Endothelial cell of umbilical vein (primary cell): ENCODE measurements around the gene HOXB6. TPM values are rescaled to one million over a fixed set of nuclear protein-coding genes. Genes with fewer than 3 reads are reported as not detected.

Experiments
- BruUV-seq: library from RNA; stranded (reverse); fragments of 400-500 nt; replicated peaks from 2 replicates; lab custom pipeline; 2021; lab: Mats Ljungman, UMichigan
- CTCF ChIA-PET: fragments of 300-600, 350-600 bp; sonication (Branson Sonifier 250); formaldehyde crosslinking; loops from one replicate; lab custom pipeline; 2021; ENCODE audit warnings: antibody characterized with exemption, inconsistent platforms; lab: Charles Lee
- POLR2A ChIA-PET: fragments of 300-600, 350-600 bp; sonication (Branson Sonifier 250); formaldehyde crosslinking; loops from one replicate; lab custom pipeline; 2021; ENCODE audit warnings: antibody characterized with exemption, inconsistent platforms; lab: Charles Lee
- DNase-seq: peaks from one replicate; pipeline ENCODE4 v3.0.0-alpha.2; 2011; ENCODE audit warnings: low read depth, low spot score
- FAIRE-seq: peaks from 2 replicates; lab custom pipeline; 2011; peaks lifted over from hg19 to GRCh38; lab: Jason Lieb, UNC
- H2AFZ ChIP-seq: 2 replicates; pipeline ENCODE4 v1.6.0; 2012; ENCODE audit warnings: low read depth, low read length, control low read depth, inconsistent platforms
- H3K27ac ChIP-seq: 2 replicates; pipeline ENCODE4 v1.5.1; 2011; ENCODE audit warnings: low read depth, mild to moderate bottlenecking, control low read depth, low read length, moderate library complexity; ENCODE audit not compliant: insufficient read depth
- H3K27me3 ChIP-seq, 2 experiments: 2 replicates each; pipeline versions ENCODE4 v1.6.0 to v1.6.1; 2011; ENCODE audit warnings: low read length in 2 of 2, mixed read lengths in 1 of 2; ENCODE audit not compliant: control insufficient read depth in 2 of 2, insufficient read depth in 2 of 2
- H3K36me3 ChIP-seq, 2 experiments: 2 replicates in 1 of 2; 3 replicates in 1 of 2; pipeline ENCODE4 v1.5.1; 2011; ENCODE audit warnings: low read length in 2 of 2, mild to moderate bottlenecking in 1 of 2, moderate library complexity in 1 of 2; ENCODE audit not compliant: control insufficient read depth in 2 of 2, insufficient read depth in 2 of 2; ENCODE audit errors: extremely low read depth in 1 of 2
- H3K4me1 ChIP-seq: 3 replicates; pipeline ENCODE4 v1.5.1; 2011; ENCODE audit warnings: mild to moderate bottlenecking, low read length; ENCODE audit not compliant: control insufficient read depth, insufficient read depth; ENCODE audit errors: extremely low read depth
- H3K4me2 ChIP-seq: 2 replicates; pipeline ENCODE4 v1.6.1; 2011; ENCODE audit warnings: low read length, control low read depth, mixed read lengths; ENCODE audit not compliant: insufficient read depth
- H3K4me3 ChIP-seq, 3 experiments: fragments of 200-600 bp in 1 of 3; sonication (generic), shearing (Covaris generic) in 1 of 3; replicated peaks in 1 of 3; 2 replicates each; pipeline ENCODE4 v1.5.1; 2011 to 2016; ENCODE audit warnings: control low read depth in 3 of 3, low read length in 3 of 3, mild to moderate bottlenecking in 2 of 3, inconsistent platforms in 1 of 3, low read depth in 1 of 3, moderate library complexity in 1 of 3; ENCODE audit not compliant: insufficient read depth in 1 of 3
- H3K79me2 ChIP-seq: 2 replicates; pipeline ENCODE4 v1.6.0; 2012; ENCODE audit warnings: low read length, inconsistent platforms; ENCODE audit not compliant: control insufficient read depth, insufficient read depth
- H3K9ac ChIP-seq: replicated peaks from 2 replicates; pipeline ENCODE3; 2011; ENCODE audit warnings: low read length, control low read depth; ENCODE audit not compliant: insufficient read depth; ENCODE audit errors: extremely low read depth
- H3K9me1 ChIP-seq: replicated peaks from 3 replicates; pipeline ENCODE4 v1.6.0; 2011; ENCODE audit warnings: mild to moderate bottlenecking, low read length; ENCODE audit not compliant: control insufficient read depth, insufficient read depth; ENCODE audit errors: extremely low read depth
- H3K9me3 ChIP-seq: replicated peaks from 2 replicates; pipeline ENCODE4 v1.5.1; 2012; ENCODE audit warnings: low read length, inconsistent platforms; ENCODE audit not compliant: control insufficient read depth, insufficient read depth
- H4K20me1 ChIP-seq: replicated peaks from 2 replicates; pipeline ENCODE3; 2011; ENCODE audit warnings: mild to moderate bottlenecking, low read length; ENCODE audit not compliant: control insufficient read depth, insufficient read depth; ENCODE audit errors: extremely low read depth
- CTCF ChIP-seq, 2 donors: IDR thresholded peaks; 1 replicate in 1 of 2; 2 replicates in 1 of 2; pipeline ENCODE4 v1.5.1; 2011; ENCODE audit warnings: low read length in 2 of 2, mild to moderate bottlenecking in 2 of 2, moderate library complexity in 2 of 2, control low read depth in 1 of 2, inconsistent platforms in 1 of 2, low read depth in 1 of 2; ENCODE audit not compliant: insufficient read depth in 1 of 2; ENCODE audit errors: extremely low read depth in 1 of 2
- EZH2 ChIP-seq: IDR thresholded peaks from 2 replicates; pipeline ENCODE4 v1.6.1; 2012; ENCODE audit warnings: borderline replicate concordance, low read depth, mild to moderate bottlenecking, moderate library complexity, low read length, inconsistent platforms; ENCODE audit not compliant: severe bottlenecking
- FOS ChIP-seq: IDR thresholded peaks from 2 replicates; pipeline ENCODE4 v1.6.1; 2011; ENCODE audit warnings: mild to moderate bottlenecking, low read length, moderate library complexity, borderline replicate concordance; ENCODE audit not compliant: insufficient read depth
- GATA2 ChIP-seq: IDR thresholded peaks from 2 replicates; pipeline ENCODE4 v1.7.0; 2011; ENCODE audit warnings: low read depth, mild to moderate bottlenecking, moderate library complexity, mixed read lengths, low read length; ENCODE audit not compliant: insufficient read length, insufficient read depth
- JUN ChIP-seq: IDR thresholded peaks from 2 replicates; pipeline ENCODE4 v1.6.1; 2011; ENCODE audit warnings: borderline replicate concordance, low read depth; ENCODE audit not compliant: insufficient read length, insufficient read depth
- MYC ChIP-seq: IDR thresholded peaks from one replicate; pipeline ENCODE4 v1.6.1; 2011; ENCODE audit warnings: mild to moderate bottlenecking, low read depth, low read length
- POLR2A ChIP-seq: IDR thresholded peaks from 2 replicates; pipeline ENCODE4 v1.6.1; 2012; ENCODE audit warnings: low read depth, mild to moderate bottlenecking, control low read depth, low read length
- POLR2AphosphoS5 ChIP-seq: IDR thresholded peaks from 2 replicates; pipeline ENCODE4 v1.6.1; 2012; ENCODE audit warnings: low read depth, mild to moderate bottlenecking, control low read depth, low read length, moderate library complexity; ENCODE audit not compliant: insufficient read depth
- dilution Hi-C: fragments of 300-500 bp; cut with MboI; formaldehyde crosslinking; loops from one replicate; pipeline ENCODE4 v1.15.0; 2019; ENCODE audit warnings: low sequenced_read_pairs; ENCODE audit not compliant: extremely low pct_ligation_motif_present
- intact Hi-C: fragments of 100-400 bp; cut with micrococcal nuclease; formaldehyde crosslinking; loops from one replicate; pipeline ENCODE4 v1.10.0; 2022
- polyA plus RNA-seq, 4 experiments: library from polyadenylated mRNA; depleted of rRNA in 3 of 4; stranded (reverse) in 3 of 4; unstranded in 1 of 4; fragments of >200 nt; gene quantifications; 2 replicates each; pipeline versions ENCODE4 v1.2.1 to v1.2.3, GENCODE V29; 2011 to 2012; ENCODE audit warnings: missing spikeins in 1 of 4
- total RNA-seq: library from RNA; stranded (reverse); gene quantifications from 2 replicates; pipeline ENCODE4 v1.2.3, GENCODE V29; 2021
- TF ChIP-seq, protein P1 (sequence below): IDR thresholded peaks from 2 replicates; pipeline ENCODE4 v1.6.1; 2011; ENCODE audit not compliant: insufficient read depth, insufficient read length

Gene HOXB6
- total and polyA plus RNA-seq, 2 donors (not counting 3 experiments of a cell fraction or from before 2014, with no cell fraction given) = 8.8 to 24.0 TPM

DNA sequence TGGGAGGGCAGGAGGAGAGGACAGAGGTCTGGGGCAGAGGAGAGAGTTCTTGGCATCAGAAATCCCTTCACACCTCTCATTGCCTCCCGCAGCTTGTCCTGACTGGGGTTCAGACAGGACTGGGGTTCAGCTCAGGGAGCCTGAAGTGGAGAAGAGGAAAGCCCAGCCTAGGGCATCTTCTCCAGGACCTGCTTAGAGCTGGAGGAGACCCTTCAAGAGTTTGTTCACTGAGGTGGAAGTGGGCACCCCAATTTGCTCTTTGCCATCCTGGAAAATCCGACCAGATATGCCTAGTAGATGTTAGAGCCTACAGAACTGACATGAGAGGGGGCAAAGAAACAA lies 16.7 kb downstream of the HOXB6 start:
- TF ChIP-seq POLR2AphosphoS5 (no peak), FOS (no peak), POLR2A (no peak), GATA2 (no peak), CTCF (IDR thresholded peaks at IDR 0.05; ENCODE audit: extremely low read depth in 1 of 2, insufficient read depth in 1 of 2, low read depth in 1 of 2, low read length in 2 of 2) (no peak), JUN (no peak), MYC (no peak), EZH2 (no peak)
- TF ChIP-seq, protein P1, sequence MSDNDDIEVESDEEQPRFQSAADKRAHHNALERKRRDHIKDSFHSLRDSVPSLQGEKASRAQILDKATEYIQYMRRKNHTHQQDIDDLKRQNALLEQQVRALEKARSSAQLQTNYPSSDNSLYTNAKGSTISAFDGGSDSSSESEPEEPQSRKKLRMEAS = no peak
- FAIRE-seq (no peak), DNase-seq (no peak)
- intact Hi-C loops = no loop called here
- no peaks in the 10 kb centered on the region for H3K27me3 ChIP-seq
- peaks cover 39% of the 10 kb centered on the region for H3K79me2 ChIP-seq
- BruUV-seq = no TSS peak
- H3K4me2 ChIP-seq = no peak overlapping the region
- H4K20me1 ChIP-seq = no peaks in the 10 kb centered on the region
- POLR2A ChIA-PET = no interaction called here
- no peak overlapping the region for H2AFZ ChIP-seq
- peaks cover 42% of the 10 kb centered on the region for H3K4me1 ChIP-seq
- dilution Hi-C loops = no loop called here
- no peaks in the 10 kb centered on the region for H3K9me1 ChIP-seq
- H3K9ac ChIP-seq = no peak overlapping the region
- peak overlapping the region; percentile 22 for H3K27ac ChIP-seq
- peaks cover 0 to 8% of the 10 kb centered on the region in 2 experiments for H3K36me3 ChIP-seq
- no peaks in the 10 kb centered on the region for H3K9me3 ChIP-seq
- no peak overlapping the region for H3K4me3 ChIP-seq
- CTCF ChIA-PET = interaction anchor here (0.9 to 2.3 kb wide), 17 partner anchors 10 to 373 kb away, joined by 3 to 22 read pairs (median 4); partner anchors contain the start of gene HOXB8
